Stimulated activated naive CD8-positive, alpha-beta T cell treated with anti-CD3 and anti-CD28 coated beads, Interleukin-15, amount 100 ng/mL, for 72 hours (primary cell): ENCODE data around the gene MEX3D.

Experiments
- ATAC-seq: fragments of 150-1000 bp; cut with Tn5 transposase; 2 replicates; pipeline ENCODE4 v1.10.0; 2021; ENCODE audit warnings: mild to moderate bottlenecking, moderate library complexity
- DNase-seq, 2 donors: peaks; one replicate each; pipeline ENCODE4 v3.0.0; 2021 to 2022
- H3K27ac Mint-ChIP-seq, 2 donors: one replicate each; pipeline ENCODE4 v1.8.0; 2022; ENCODE audit warnings: mild to moderate bottlenecking in 2 of 2, mixed read lengths in 2 of 2, moderate library complexity in 2 of 2
- H3K27me3 Mint-ChIP-seq: one replicate; pipeline ENCODE4 v1.8.0; 2022; ENCODE audit warnings: mixed read lengths
- H3K4me1 Mint-ChIP-seq: one replicate; pipeline ENCODE4 v1.8.0; 2022; ENCODE audit warnings: mild to moderate bottlenecking, mixed read lengths
- H3K4me3 Mint-ChIP-seq, 2 donors: one replicate each; pipeline ENCODE4 v1.8.0; 2022; ENCODE audit warnings: mild to moderate bottlenecking in 2 of 2, mixed read lengths in 2 of 2, moderate library complexity in 1 of 2
- H3K9me3 Mint-ChIP-seq, 2 donors: one replicate each; pipeline ENCODE4 v1.8.0; 2022; ENCODE audit warnings: mixed read lengths in 2 of 2

The MEX3D gene

GRCh38 chr19:1511318-1512317, 56.5 kb downstream of the MEX3D start:
- Mint-ChIP-seq H3K27ac (no peak overlapping the region), H3K9me3 (no peaks in the 10 kb centered on the region), H3K4me1 (peaks cover 48% of the 10 kb centered on the region), H3K27me3 (peaks cover 57% of the 10 kb centered on the region), H3K4me3 (peak overlapping the region; percentile 79 to 84)
- DNase-seq: no peak
- no peak for ATAC-seq

- Mint-ChIP-seq H3K4me1 (peaks cover 48% of the 10 kb centered on the region), H3K9me3 (no peaks in the 10 kb centered on the region), H3K27me3 (peaks cover 49% of the 10 kb centered on the region), H3K4me3 (no peak overlapping the region), H3K27ac (no peak overlapping the region)
- no peak for ATAC-seq
- no peak for DNase-seq
Observed at GRCh38 chr19:1510807-1511206, 57.3 kb downstream of the MEX3D start.

GRCh38 chr19:1510442-1510806, 57.7 kb downstream of the MEX3D start:
- Mint-ChIP-seq H3K27me3 (peaks cover 50% of the 10 kb centered on the region), H3K9me3 (no peaks in the 10 kb centered on the region)

GRCh38 chr19:1509602-1510441, 58.3 kb downstream of the MEX3D start:
- Mint-ChIP-seq H3K4me1 (peaks cover 48% of the 10 kb centered on the region), H3K9me3 (no peaks in the 10 kb centered on the region), H3K27me3 (peaks cover 50% of the 10 kb centered on the region), H3K27ac (no peak overlapping the region), H3K4me3 (no peak overlapping the region)
- ATAC-seq: no peak
- DNase-seq: no peak

More at GRCh38 chr19:1510442-1510806, 57.7 kb downstream of the MEX3D start:
- H3K4me1 Mint-ChIP-seq: peaks cover 48% of the 10 kb centered on the region
- ATAC-seq (no peak), DNase-seq (no peak)
- no peak overlapping the region for H3K4me3 Mint-ChIP-seq
- H3K27ac Mint-ChIP-seq: no peak overlapping the region

GRCh38 chr19:1508507-1508856, 59.6 kb downstream of the MEX3D start:
- ATAC-seq (no peak), DNase-seq (no peak)
- peaks cover 50% of the 10 kb centered on the region for H3K27me3 Mint-ChIP-seq
- peaks cover 47% of the 10 kb centered on the region for H3K4me1 Mint-ChIP-seq
- peak overlapping the region in 1 of 2 donors; percentile 54 for H3K27ac Mint-ChIP-seq
- H3K9me3 Mint-ChIP-seq: no peaks in the 10 kb centered on the region
- peak overlapping the region; percentile 91 to 94 for H3K4me3 Mint-ChIP-seq

GRCh38 chr19:1507763-1508506, 60.2 kb downstream of the MEX3D start:
- peaks cover 56% of the 10 kb centered on the region for H3K27me3 Mint-ChIP-seq
- H3K27ac Mint-ChIP-seq: peak overlapping the region; percentile 64 to 93
- peaks cover 52% of the 10 kb centered on the region for H3K4me1 Mint-ChIP-seq
- ATAC-seq (peak; percentile 90), DNase-seq (peak; percentile 91 to 93)
- peak overlapping the region; percentile 91 to 94 for H3K4me3 Mint-ChIP-seq
- H3K9me3 Mint-ChIP-seq: no peaks in the 10 kb centered on the region

GRCh38 chr19:1507192-1507660, 60.9 kb downstream of the MEX3D start:
- no peak overlapping the region for H3K4me3 Mint-ChIP-seq
- H3K27ac Mint-ChIP-seq: no peak overlapping the region

GRCh38 chr19:1505991-1506881, 61.9 kb downstream of the MEX3D start:
- Mint-ChIP-seq H3K27me3 (peaks cover 55% of the 10 kb centered on the region), H3K4me1 (peaks cover 47% of the 10 kb centered on the region), H3K27ac (no peak overlapping the region), H3K4me3 (no peak overlapping the region), H3K9me3 (no peaks in the 10 kb centered on the region)
- no peak for DNase-seq
- no peak for ATAC-seq

More at GRCh38 chr19:1507192-1507660, 60.9 kb downstream of the MEX3D start:
- H3K4me1 Mint-ChIP-seq: peaks cover 51% of the 10 kb centered on the region
- H3K9me3 Mint-ChIP-seq: no peaks in the 10 kb centered on the region
- ATAC-seq: no peak
- DNase-seq: no peak
- peaks cover 63% of the 10 kb centered on the region for H3K27me3 Mint-ChIP-seq

GRCh38 chr19:1505012-1505411, 63.1 kb downstream of the MEX3D start:
- Mint-ChIP-seq H3K27me3 (peaks cover 43% of the 10 kb centered on the region), H3K27ac (no peak overlapping the region), H3K9me3 (no peaks in the 10 kb centered on the region), H3K4me3 (no peak overlapping the region), H3K4me1 (peaks cover 39% of the 10 kb centered on the region)
- DNase-seq: no peak
- ATAC-seq: no peak
